Measurements from ENCODE around the gene EIF4E2.
"Not testable (repeated sequence)": the region's sequence is repeated elsewhere in the genome, so short reads cannot be mapped to it uniquely, and the experiment has no call there.

The EIF4E2 gene

DNA sequence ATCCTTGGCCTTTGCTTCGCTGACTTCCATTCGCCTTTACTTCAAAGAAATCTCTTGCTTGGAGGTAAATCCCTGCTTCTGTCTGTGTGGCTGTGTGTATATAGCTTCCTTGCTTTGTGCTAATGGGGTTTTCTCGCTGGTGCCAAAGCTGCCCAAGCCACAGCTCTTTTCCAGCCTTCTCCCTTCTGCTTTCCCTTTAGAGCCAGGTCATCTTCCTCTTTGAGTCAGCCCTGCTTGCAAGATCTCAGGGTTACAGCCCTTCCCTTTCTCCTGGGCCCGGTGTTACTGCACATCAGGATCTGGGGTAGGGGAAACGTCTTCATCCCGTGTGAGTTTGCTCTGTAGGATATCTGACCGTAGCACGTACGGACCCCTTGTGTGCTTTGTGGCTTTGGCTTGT, 19.1 kb downstream of the EIF4E2 start:
- DNase-seq (ENCODE audit: low spot score), result no peak

DNA sequence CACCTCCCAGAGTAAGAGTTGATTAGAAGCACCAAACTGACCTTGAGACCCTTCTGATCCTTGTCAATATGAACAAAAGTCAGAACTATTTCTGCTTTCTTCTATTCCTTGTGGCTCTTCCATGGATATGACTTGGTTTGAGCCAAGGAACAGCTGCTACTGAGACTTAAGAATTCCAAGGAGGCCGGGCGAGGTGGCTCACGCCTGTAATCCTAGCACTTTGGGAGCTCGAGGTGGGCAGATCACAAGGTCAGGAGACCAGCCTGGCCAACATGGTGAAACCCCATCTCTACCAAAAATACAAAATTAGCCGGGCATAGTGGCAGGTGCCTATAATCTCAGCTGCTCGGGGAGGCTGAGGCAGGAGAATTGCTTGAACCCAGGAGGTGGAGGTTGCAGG, 20.0 kb downstream of the EIF4E2 start:
- DNase-seq (ENCODE audit: low spot score), result not testable (repeated sequence)

DNA sequence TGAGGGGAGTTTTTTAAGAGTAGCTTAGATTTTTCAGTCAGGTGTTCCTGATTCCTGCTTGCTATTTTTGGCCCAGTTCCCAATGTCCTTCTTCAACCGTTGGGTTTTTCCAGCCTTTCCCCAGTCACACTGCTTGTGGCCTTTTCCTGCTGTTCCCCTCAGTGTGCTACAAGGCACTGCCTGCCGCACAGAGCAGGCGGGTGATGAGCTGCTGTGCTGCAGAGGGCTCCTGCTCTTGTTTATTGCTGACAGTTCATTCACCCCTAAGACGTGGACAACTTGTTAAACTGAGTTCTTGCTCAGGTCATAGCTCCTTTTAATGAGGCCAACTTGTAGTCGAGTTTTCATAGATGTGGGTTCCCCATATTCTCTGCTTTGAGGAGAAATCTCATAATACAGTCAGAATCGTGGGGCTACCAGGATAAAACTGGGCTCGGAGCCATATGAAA, 20.6 kb downstream of the EIF4E2 start:
- DNase-seq (ENCODE audit: low spot score), result no peak

DNA sequence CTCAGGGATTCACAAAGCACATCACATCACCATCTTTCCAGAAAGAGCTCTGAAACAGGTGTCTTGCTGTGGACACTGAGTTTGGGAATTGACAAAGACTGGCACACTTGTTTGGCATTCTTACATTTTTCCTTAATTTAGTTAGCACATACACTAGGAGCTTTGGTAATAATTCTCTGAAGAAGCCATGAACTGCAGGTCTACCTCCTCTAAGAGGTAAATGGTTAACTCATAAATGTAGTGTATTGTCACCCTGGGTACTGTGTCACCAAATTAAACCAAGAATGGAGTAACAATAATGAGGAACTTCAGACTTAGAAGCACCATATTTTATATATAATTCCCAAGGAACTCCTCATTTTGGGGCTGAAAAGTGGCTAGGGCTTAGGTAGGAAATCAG, 22.6 kb downstream of the EIF4E2 start:
- DNase-seq (ENCODE audit: low spot score), result no peak

DNA sequence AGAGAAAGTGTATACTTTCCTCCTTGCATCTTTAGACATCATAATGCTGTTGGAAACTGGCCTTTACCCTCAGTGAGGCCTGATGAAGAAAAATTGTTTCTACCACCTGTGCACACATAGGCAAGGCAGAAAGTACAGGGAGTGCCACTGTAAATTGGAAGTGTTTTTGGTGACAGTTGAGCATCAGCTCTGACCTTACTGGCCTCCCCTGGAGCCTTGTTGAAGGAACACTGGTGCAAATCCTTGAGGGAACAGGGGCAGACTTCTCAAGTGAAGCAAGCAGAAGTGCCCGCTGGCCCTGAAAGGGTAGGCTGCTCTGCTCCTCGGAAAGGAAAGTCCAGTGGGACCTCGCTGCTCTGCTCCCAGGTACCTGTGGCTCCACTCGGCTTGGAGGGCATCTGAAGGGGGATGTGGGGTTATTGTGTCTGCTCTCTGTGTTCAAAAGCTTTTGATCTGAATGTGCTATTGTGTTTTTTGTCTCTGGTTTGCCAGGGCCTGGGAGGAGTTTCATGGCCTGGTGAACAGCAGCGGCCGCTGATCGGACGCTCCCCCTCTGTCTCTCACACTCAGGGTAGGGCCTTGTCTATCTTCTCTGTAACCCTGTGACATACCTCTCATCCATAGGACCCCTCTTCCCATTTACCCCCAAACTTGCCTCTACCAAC, 23.4 kb downstream of the EIF4E2 start:
- DNase-seq (ENCODE audit: low spot score), result no peak

DNA sequence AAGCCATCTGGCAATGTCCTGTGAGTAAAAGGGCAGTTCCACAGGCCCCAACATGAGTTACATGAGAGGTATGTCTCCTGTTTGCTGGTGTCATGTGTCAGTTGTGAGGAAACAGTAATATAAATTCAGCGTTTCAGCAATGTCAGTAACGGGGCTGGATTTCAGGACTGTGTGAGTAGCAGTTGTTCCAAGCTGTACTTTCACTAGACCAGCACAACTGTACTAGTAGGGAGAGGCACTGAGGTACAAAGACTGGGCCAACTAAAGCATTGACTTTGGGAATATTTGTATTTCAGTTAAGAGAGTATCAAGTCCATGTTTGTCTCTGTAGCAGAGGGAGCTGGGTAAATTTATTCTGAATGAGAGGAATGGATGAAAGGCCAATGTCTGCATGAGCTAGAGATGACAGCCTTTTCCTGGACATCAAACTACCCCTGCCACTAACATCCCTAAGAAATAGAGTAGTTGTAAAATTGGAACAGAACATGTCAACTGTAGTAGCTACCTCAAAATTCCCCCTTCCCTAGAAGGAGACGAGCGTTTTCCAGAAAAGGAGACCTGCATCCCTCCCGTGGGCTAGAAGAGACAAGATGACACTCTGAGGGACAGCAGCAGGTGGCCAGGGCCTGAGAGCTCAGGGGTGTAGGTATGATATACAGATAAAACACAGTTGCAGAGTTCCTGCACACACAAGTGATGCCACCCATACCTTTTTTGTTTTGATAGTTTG, 24.4 kb downstream of the EIF4E2 start:
- DNase-seq (ENCODE audit: low spot score), result no peak

DNA sequence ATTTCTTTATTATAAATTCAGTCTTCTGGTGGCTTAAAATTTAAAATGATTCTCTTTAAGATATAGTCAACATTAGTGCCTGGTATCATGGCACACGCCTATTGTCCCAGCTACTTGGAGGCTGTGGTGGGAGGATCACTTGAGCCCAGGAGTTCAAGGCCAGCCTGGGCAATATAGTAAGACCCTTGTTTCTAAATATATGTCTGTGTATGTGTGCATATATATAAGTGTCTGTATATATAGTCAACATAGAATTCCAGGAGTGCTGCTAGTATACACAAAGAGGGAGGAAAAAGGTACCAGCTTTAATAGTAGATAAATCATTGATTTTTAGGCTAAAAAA, 24.9 kb downstream of the EIF4E2 start:
- DNase-seq (ENCODE audit: low spot score), result no peak

DNA sequence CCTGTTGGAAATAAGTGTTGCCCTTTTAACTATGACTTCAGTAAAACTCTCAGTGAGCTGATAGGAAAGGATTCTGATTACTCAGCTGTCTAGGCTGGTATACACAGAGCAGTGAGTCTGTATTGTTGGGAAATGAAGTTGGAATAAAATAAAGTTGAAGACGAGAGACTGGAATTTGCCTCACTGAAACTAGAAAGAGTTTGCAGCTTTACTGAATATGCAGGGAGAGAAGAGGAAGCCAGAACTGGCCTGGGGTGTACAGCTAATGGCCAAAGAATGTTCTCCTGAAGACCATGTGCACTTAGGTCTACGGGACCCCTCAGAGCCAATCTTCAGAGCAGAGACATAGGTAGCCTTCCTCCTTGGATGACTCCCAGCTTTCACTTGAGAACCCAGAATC, 26.5 kb downstream of the EIF4E2 start:
- DNase-seq (ENCODE audit: low spot score), result no peak

DNA sequence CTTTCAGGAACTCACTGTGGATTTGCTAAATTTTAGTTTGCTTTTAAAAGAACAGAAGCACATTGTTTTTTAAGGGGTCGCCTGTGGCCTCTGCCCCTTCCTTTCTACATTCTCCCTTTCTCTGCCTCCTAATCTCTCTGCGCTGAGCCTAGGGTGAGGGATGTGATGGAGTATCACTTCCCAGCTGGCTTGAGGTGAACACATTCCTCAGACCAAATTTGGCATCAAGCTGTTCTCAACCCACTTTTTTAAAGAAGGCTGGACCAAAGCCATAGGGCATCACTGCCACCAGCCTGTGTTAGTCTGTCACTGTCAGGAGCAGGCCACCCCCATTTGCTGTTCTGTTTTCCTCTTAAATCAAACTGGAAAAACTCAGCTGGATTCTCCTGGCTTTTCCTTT, 27.4 kb downstream of the EIF4E2 start:
- DNase-seq (ENCODE audit: low spot score), result no peak

DNA sequence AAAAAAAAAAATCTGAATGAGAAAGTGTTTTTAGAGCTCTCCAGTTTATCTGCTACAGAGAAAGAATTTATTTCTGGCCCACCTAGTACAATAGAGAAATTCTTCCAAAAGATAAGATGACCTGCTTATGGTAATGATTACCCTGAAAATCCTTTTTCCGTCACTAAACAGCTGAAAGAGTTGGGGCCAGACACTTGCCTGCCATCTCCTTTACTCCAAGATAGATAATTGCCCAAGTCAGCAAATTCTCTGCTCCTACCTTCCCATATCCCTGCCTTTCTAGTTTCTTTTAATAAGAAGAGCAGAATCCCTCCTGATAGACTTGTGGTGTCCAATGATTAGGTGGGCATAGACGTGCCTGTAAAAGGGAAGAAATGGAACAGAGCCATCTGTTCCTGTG, 28.1 kb downstream of the EIF4E2 start:
- DNase-seq (ENCODE audit: low spot score), result no peak

DNA sequence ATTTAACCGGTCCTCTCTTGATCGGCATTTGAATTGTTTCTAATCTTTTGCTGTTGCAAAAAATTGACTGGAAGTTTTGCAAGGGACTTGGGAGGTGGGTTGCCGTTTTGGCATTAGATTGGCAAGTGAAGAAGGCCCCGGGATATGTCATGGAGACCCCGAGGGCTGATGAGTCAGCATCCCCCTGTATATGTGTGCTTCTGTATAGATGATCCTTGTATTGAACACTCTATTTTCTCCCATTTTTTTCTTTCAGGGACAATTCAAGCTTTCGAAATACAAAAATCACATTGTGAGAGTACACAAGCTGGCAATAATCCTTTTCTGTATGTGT, 30.1 kb downstream of the EIF4E2 start:
- no peak for DNase-seq (ENCODE audit: low spot score)

DNA sequence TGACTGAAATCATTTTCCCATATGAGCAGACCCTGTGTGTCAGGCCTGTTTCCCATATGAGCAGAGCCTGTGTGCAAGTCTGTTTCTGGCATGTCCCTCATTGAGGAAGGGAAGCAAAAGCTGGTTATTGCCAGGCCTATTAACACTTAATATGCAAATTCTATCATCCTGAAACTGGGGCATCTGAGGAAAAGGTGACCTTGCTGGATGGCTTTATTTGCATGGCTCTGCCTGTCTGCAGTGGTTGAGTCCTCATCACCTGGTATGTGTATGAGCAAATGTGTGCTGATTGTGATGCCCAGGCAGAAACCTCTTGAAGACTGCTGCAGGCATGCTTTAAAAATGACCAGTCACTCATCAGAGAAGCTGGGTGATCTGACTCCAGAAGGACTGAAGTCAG, 31.2 kb downstream of the EIF4E2 start:
- no peak for DNase-seq (ENCODE audit: low spot score)

DNA sequence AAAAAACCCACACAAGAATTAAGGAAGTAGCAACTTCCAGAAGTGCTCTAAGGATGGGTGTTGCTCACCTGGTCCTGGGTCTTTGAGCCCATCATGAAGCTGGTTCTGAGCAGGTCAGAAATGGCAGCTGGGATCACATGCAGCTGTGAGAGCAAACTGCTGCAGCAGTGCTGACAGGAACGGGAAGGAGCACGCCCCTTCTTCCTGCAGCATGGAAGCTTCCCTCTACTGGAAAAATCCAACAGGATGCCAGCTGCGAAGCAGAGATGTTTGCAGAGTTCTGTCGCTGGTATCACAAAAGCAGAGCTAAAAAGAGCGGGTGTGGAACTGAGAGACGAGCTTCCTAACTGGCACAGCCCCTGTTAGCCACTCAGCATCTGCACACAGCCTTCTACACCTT, 33.7 kb downstream of the EIF4E2 start:
- no peak for DNase-seq (ENCODE audit: low spot score)

DNA sequence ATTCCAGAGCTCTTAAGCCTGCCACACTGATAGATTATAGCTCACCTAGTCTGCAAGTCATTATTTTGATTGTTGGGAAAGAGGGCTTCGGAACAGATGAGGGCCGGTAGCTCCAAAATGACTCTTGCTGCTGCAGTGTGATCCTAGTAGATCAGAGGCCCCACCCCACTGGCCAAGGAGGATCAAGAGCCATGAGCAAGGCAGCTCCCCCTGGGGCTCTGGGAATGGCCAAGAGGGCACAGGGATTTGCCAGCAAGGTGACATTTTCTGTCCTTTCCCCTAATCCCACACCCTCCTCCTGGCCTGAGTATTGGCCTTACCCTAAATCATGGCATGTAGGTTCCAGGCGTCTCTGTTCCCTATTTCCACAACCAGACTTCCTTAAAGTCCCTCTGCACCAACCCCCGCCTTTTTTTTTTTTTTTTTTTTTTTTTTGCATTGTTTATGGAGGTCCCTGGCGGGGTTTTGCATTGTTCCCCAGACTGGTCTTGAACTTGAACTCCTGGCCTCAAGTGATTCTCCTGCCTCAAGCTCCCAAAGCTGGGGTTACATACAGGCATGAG, 36.5 kb downstream of the EIF4E2 start:
- no peak for DNase-seq (ENCODE audit: low spot score)

DNA sequence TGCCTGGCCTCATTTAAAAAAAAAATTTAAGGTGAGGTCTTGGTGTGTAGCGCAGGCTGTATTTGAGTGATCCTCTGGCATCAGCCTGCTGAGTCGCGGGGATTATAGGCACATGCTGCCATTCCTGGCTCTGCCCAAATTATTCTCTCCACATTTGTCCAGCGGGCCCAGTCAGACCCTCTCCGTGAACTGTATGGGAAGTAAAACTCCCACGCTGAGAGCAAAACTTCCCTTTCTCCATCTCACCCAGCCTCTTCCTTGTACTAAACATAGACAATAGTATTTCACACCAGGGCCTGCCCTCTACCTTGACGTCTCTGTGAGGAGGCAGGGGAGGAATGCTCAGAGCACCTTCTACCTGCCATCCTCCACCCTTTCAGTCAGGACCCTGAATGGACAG, 37.0 kb downstream of the EIF4E2 start:
- DNase-seq (ENCODE audit: low spot score), result no peak

DNA sequence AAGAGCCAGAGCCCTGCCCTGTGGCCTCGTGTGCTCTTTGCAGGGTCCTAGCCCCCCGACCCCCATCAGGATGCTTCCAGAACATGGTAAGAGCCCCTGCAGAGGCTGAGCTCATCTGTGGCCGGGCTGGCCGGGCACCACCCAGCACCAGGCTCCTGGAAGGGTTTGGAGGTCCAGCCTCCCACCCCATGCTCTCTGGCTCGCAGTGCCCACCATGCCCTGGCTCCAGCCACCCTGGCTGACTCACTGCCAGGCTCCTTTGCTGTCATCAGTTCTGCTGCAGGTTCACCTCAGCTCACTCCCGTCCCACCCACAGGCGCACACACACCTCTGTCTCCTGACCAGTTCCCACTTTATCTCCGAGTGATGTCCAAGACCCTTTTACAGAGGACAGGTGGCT, 37.5 kb downstream of the EIF4E2 start:
- no peak for DNase-seq (ENCODE audit: low spot score)

DNA sequence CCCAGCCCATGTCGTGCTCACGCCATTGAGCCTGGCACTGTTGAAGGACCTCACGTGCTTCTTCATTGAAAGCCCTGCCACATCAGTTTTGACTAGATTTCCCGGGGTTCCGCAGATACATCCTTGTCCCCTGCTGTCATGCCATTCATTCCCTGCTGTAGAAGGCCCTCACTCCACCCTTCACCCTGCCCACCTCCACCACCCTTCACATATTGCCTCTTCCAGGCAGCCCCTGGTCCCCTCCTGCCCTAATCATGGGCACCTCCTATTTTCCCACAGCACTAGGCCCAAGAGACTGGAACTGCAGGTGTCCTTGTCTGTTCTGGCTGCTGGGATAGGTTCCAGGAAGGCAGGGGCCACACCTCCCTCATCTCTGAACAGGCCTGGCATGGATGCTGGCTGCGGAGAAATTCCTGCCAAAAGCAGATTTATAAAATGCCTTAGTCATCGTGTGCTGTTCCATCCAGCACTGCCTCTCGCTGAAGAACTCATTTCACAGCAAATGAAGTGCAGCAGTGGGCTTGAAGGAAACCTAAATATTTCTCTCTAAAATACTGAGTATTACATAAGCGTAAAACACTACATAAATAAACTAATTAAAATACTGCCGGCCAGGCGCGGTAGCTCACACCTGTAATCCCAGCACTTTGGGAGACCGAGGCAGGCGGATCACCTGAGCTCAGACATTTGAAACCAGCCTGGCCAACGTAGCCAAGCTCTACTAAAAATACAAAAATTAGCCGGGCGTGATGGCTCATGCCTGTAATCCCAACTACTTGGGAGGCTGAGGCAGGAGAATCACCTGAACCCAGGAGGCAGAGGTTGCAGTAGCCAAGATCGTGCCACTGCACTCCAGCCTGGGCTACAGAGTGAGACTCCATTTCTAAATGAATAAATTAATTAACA, 38.4 kb downstream of the EIF4E2 start:
- DNase-seq (ENCODE audit: low spot score), result no peak

DNA sequence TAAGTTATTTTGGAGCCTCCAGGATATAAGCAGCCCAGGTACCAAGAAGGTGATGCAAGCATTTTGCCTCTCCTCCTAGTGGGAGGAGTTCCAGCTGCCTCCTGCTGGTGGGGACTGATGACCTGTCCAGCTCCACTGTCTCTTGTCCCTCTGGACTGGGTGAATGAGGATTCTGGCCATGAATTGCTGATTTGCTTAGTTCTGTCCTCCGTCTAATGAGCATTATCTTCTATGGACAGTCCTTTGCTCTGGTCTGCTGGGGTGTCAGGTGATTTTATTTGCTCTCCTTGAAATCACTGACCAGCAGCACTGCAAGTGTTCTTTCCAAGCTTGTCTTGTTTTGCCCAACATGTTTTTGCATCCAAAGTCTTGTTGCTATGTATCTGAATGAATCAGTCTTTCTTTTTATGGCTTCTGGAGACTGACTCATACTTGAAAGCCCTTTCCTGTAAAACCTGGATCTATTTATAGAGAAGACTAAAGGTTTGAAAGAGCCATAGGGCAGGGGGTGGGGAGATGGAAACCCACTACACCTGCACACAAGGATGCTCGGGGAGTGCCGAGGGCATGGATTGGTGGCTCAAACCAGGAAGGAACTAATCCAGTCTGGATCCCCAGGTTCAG, 42.4 kb downstream of the EIF4E2 start:
- no peak for DNase-seq (ENCODE audit: low spot score)

DNA sequence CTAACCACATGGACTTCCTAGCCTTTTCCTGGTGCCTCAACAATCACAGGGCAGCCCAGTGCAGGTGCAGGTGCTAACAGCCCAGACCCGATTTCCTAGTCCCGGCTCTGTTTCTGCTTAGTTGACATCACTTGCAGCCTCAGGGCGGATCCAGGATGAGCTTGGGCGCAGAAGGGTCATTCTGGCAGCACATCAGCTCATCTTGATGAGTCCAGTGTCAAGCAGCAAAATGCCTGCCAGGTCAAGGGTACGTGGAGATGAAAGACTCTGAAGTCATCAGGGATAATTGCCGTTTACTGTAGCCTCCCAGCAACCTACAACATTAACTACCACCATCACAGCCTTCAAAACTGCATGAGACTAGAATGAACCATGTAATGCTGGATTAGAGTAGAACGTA, 43.5 kb downstream of the EIF4E2 start:
- no peak for DNase-seq (ENCODE audit: low spot score)

DNA sequence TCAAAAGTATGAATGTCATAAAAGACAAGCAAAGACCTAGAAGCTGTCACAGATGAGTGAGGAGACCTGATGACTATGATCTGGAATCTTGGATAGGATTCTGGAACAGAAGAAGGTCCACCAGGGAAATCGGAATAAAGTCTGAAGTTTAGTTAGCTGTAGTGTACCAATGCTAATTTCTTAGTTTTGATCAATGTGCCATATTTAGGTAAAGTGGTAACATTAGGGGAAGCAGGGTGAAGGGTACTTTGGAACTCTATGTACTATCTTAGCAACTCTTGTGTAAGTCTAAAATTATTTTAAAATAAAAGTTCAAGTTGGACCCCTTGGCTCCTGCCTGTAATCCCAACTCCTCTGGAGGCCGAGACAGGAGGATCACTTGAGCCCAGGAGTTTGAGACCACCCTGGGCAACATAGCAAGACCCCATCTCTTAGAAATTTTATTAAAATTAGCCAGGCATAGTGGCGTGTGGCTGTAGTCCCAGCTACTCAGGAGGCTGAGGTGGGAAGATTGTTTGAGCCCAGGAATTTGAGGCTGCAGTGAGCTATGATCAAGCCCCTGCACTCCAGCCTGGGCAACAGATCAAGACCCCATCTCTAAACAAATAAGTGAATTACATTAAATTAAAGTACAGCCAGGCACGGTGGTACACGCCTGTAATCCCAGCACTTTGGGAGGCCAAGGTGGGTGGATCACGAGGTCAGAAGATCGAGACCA, 47.0 kb downstream of the EIF4E2 start:
- no peak for DNase-seq (ENCODE audit: low spot score)

DNA sequence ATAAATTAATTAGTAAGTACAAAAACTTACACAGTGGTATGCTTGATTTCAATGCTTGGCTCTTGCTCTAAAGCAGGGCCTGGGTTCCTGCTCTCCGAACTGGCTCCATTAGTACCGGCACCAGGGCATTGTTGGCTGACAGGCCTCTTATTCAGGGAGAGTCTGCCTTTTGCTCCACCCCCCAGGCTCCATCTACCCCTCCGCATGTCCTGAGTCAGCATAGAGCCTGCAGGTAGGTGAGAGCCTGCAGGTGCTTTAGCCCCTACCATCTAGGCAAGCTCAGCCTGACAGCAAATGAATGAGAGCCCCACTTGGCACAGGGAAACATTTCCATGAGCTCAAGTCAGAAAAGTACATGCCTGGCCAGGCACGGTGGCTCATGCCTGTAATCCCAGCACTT, 47.8 kb downstream of the EIF4E2 start:
- DNase-seq (ENCODE audit: low spot score), result no peak

All from HuH-7.5 (cell line).